Testis (tissue), 3 donors: ENCODE results near the gene P3H1. TPM values are rescaled to one million over a fixed set of nuclear protein-coding genes. Genes with fewer than 3 reads are reported as not detected.

Experiments
- DNase-seq: peaks from one replicate; pipeline ENCODE4 v3.0.0-alpha.2; 2019
- H3K27ac ChIP-seq, 2 donors: fragments of 200-600 bp; sonication (generic); one replicate each; pipeline ENCODE4 v1.5.1; 2019
- H3K27me3 ChIP-seq: fragments of 200-600 bp; sonication (generic); one replicate; pipeline ENCODE4 v1.5.1; 2019
- H3K36me3 ChIP-seq: fragments of 200-600 bp; sonication (generic); one replicate; pipeline ENCODE4 v1.5.1; 2017; ENCODE audit warnings: low read depth; ENCODE audit errors: missing control alignments
- H3K4me1 ChIP-seq: fragments of 200-600 bp; sonication (generic); one replicate; pipeline ENCODE4 v1.5.1; 2019
- H3K4me3 ChIP-seq, 2 donors: fragments of 200-600 bp; sonication (generic); one replicate each; pipeline ENCODE4 v1.5.1; 2017 to 2019
- H3K9me3 ChIP-seq: fragments of 200-600 bp; sonication (generic); one replicate; pipeline ENCODE4 v1.5.1; 2017
- CTCF ChIP-seq, 3 experiments: fragments of 450-650 bp in 2 of 3; fragments of 200-600 bp in 1 of 3; sonication (generic) in 1 of 3; IDR thresholded peaks; one replicate each; pipeline ENCODE4 v1.5.1; 2016 to 2019; ENCODE audit warnings: antibody characterized with exemption in 3 of 3, mild to moderate bottlenecking in 2 of 3, moderate library complexity in 1 of 3
- POLR2A ChIP-seq: fragments of 450-650 bp; IDR thresholded peaks from one replicate; pipeline ENCODE4 v1.6.1; 2017; ENCODE audit warnings: antibody characterized with exemption, mild to moderate bottlenecking, moderate library complexity
- WGBS, 2 donors: methylation state at CpG; one replicate each; pipeline ENCODE4 v1.1.5; 2018; 5-methylcytosine and 5-hydroxymethylcytosine counted together
- intact Hi-C: fragments of 100-400 bp; cut with DNase I; formaldehyde crosslinking; loops from one replicate; pipeline ENCODE4 v1.15.1; 2023; ENCODE audit warnings: low total_unique reads
- polyA plus RNA-seq: library from polyadenylated mRNA; stranded (reverse); fragments of 350-450 nt; fragmentation: Illumina TruSeq; extraction: RNeasy Lipid Tissue Mini Kit (QIAGEN cat#74804); gene quantifications from one replicate; pipeline ENCODE4 v1.2.3, GENCODE V29; 2014; ENCODE audit warnings: low read depth, low replicate concordance; ENCODE audit not compliant: insufficient read depth
- total RNA-seq, 2 donors: library from RNA; depleted of rRNA; stranded (reverse); fragments of >200 nt; gene quantifications; one replicate each; pipeline ENCODE4 v1.2.3, GENCODE V29; 2016

The P3H1 gene
- total and polyA plus RNA-seq, 3 donors from 2014 or later = 60.8 to 73.8 (median 66.1) TPM

- no peak for DNase-seq
- no peak for TF ChIP-seq CTCF (IDR thresholded peaks at IDR 0.05)
- no peak for TF ChIP-seq POLR2A
- H3K4me1 ChIP-seq = no peaks in the 10 kb centered on the region
- intact Hi-C loops = no loop called here
- H3K27me3 ChIP-seq = no peaks in the 10 kb centered on the region
- WGBS, 2 donors = 85 to 87% methylated on average over 5 of the region's 5 CpGs
- no peak overlapping the region for H3K27ac ChIP-seq
- H3K4me3 ChIP-seq = no peak overlapping the region
- no peaks in the 10 kb centered on the region for H3K9me3 ChIP-seq
- no peaks in the 10 kb centered on the region for H3K36me3 ChIP-seq
These were observed 39.8 kb upstream of the P3H1 start for GRCh38 chr1:42806593-42806992.

- intact Hi-C loops = no loop called here
- H3K4me3 ChIP-seq = no peak overlapping the region
- H3K4me1 ChIP-seq = no peaks in the 10 kb centered on the region
- no peaks in the 10 kb centered on the region for H3K36me3 ChIP-seq
- H3K9me3 ChIP-seq = no peaks in the 10 kb centered on the region
- TF ChIP-seq CTCF (IDR thresholded peaks at IDR 0.05) (no peak), POLR2A (no peak)
- H3K27ac ChIP-seq = no peak overlapping the region
- H3K27me3 ChIP-seq = no peaks in the 10 kb centered on the region
- DNase-seq = no peak
These were observed 39.3 kb upstream of the P3H1 start for GRCh38 chr1:42806171-42806570.

GRCh38 chr1:42801832-42802473 is 35.1 kb upstream of the P3H1 start:
- no peak for DNase-seq
- WGBS, 2 donors = 85 to 88% methylated on average over 8 of the region's 8 CpGs
- H3K9me3 ChIP-seq = no peaks in the 10 kb centered on the region
- H3K4me3 ChIP-seq = no peak overlapping the region
- H3K36me3 ChIP-seq = no peaks in the 10 kb centered on the region
- TF ChIP-seq CTCF (IDR thresholded peaks at IDR 0.05) (no peak), POLR2A (no peak)
- no peak overlapping the region for H3K27ac ChIP-seq
- peaks cover 5% of the 10 kb centered on the region for H3K4me1 ChIP-seq
- H3K27me3 ChIP-seq = no peaks in the 10 kb centered on the region
- intact Hi-C loops = no loop called here

GRCh38 chr1:42797979-42798378 is 31.2 kb upstream of the P3H1 start:
- intact Hi-C loops = no loop called here
- no peak overlapping the region for H3K27ac ChIP-seq
- TF ChIP-seq POLR2A (no peak), CTCF (IDR thresholded peaks at IDR 0.05) (no peak)
- no peaks in the 10 kb centered on the region for H3K36me3 ChIP-seq
- peaks cover 5% of the 10 kb centered on the region for H3K4me1 ChIP-seq
- no peak for DNase-seq
- WGBS, 2 donors = 74 to 92% methylated on average over 5 of the region's 5 CpGs
- H3K4me3 ChIP-seq = no peak overlapping the region
- no peaks in the 10 kb centered on the region for H3K9me3 ChIP-seq
- H3K27me3 ChIP-seq = no peaks in the 10 kb centered on the region

GRCh38 chr1:42797414-42797813 is 30.6 kb upstream of the P3H1 start:
- no peaks in the 10 kb centered on the region for H3K9me3 ChIP-seq
- TF ChIP-seq POLR2A (no peak), CTCF (IDR thresholded peaks at IDR 0.05) (no peak)
- DNase-seq = no peak
- no peak overlapping the region for H3K27ac ChIP-seq
- intact Hi-C loops = no loop called here
- no peaks in the 10 kb centered on the region for H3K27me3 ChIP-seq
- H3K36me3 ChIP-seq = no peaks in the 10 kb centered on the region
- peaks cover 5% of the 10 kb centered on the region for H3K4me1 ChIP-seq
- 83 to 87% methylated on average over 3 of the region's 3 CpGs for WGBS, 2 donors
- H3K4me3 ChIP-seq = no peak overlapping the region
